ENCODE measurements around the gene NT5C. TPM values are rescaled to one million over a fixed set of nuclear protein-coding genes. Genes with fewer than 3 reads are reported as not detected.

NT5C gene
- total RNA-seq, 2 donors from 2014 or later = 76.9 to 87.9 TPM

DNA sequence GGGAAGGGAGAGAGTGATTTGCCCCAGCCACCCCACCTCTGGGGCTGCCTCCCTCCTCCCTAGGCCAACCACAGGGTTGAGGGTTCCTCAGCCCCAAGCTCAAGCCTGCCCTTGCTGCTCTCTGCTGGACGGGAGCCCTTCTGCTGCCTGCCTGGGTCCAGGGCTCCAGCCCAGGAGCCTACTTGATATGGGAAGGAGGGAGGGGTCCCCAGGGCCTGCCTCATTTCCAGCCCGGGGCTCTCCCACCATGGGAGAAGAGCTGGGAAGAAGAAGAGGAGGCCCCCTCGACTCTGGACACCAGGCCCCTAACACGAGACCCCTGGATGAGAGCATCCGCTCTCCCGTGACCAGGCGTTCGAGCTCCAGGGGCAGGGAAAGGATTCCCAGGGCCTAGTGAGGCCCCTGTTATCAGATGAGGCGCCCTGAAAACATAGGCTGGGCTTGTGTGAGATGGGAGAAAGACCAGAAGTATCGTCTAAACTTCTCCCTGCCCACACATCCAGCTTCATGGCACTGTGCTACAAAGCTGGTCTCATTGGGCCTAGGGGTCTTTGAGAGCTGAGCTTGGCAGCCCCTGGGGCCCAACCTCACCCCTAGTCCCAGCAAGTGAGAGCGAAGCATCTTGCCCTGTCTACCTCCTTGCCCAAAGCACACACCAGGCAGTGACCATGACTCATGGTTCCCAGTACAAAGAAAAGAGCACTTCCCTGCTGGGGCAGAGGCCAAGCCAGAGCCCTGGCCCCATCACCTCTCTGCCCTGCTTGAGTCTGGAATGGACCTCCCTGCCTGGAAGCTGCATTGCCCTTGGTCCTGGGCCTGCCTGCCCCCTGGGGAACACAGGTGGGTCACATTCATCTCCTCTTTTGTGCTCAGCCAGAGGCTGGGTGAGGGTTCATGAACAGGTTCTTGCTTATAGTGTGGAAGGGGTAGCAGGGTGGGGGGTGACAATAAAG lies 42.8 kb downstream of the NT5C start:
- no peaks in the 10 kb centered on the region for H3K27me3 Mint-ChIP-seq
- ATAC-seq (no peak), DNase-seq (ENCODE audit: low spot score) (no peak)
- no peaks in the 10 kb centered on the region for H3K36me3 Mint-ChIP-seq
- peak overlapping the region; percentile 47 to 66 for H3K27ac Mint-ChIP-seq
- no peaks in the 10 kb centered on the region for H3K9me3 Mint-ChIP-seq
- peak overlapping the region; percentile 78 for H3K4me3 Mint-ChIP-seq
- peaks cover 16 to 23% of the 10 kb centered on the region in 2 donors for H3K4me1 Mint-ChIP-seq (ENCODE audit: low read depth in 2 of 2)

DNA sequence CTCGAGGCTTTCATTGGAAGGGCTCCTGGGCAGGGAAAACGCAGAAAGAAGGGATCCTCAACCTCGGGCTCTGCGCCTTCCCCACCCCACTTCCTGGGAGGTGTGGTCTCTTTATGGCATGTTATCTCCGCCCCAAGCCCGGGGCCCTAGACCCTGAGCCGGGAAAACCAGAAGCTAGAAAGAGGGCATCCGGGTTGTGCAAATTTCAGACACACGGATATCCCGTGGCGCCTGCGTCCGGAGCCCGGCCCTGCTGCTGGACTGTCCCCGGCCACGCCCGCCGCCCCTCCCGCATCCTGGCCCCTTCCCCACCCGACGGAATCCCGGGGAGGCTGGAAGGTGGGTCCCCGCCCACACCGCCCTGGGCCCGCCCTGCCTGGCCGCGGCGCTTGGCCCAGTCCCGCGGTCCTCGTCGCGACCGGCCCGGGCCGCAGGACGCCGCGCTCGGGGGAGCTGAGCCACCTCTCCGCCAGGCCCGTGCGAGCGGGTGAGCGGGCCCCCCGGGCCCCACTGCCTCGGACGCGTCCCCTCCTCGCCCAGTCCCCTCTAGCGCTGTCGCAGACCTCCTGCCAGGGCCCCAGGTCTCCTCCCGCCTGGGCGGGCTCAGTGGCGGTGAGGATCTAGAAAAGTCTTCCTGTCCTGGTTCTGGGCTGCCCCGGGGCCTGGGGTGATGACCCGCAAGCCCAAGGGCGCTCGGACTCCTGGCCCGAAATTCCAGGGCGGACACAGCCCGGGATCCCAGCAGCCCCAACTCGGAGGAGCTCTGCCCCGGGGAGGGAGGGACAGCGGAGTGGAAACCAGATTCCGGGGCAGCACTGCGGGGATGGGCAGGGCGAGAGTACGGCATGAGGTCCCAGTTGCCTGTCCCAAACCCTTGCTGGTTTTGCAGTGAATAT lies 43.7 kb downstream of the NT5C start, which contains the start of gene SLC16A5:
TSS of gene SLC16A5 (plus strand) at position 397 of the 896 bp plus-strand sequence. CDS start 5,683 bp downstream, outside the sequence.
- H3K4me3 Mint-ChIP-seq = peak within 1 kb of the TSS; percentile 78
- H3K9me3 Mint-ChIP-seq = no peaks in the 10 kb centered on the region
- H3K27ac Mint-ChIP-seq = peak within 1 kb of the TSS; percentile 62 to 66
- no peaks in the 10 kb centered on the region for H3K36me3 Mint-ChIP-seq
- DNase-seq (ENCODE audit: low spot score) (peak; percentile 79), ATAC-seq (peak; percentile 80 to 90)
- peaks cover 16 to 23% of the 10 kb centered on the region in 2 donors for H3K4me1 Mint-ChIP-seq (ENCODE audit: low read depth in 2 of 2)
- no peaks in the 10 kb centered on the region for H3K27me3 Mint-ChIP-seq

DNA sequence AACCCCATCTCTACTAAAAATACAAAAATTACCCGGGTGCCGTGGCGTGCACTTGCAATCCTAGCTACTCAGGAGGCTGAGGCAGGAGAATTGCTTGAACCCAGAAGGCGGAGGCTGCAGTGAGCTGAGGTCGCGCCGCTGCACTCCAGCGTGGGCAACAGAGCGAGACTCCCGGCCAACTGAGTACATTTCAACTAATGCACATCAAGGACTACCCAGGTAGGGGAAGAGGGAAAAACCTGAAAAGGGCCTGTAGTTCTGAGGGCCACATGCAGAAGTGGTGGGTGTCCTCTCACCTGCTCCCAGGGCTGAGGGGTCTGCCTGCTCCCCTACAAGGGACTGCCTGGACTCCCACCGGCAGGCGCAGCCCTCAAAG lies 44.4 kb downstream of the NT5C start:
- peak overlapping the region; percentile 78 for H3K4me3 Mint-ChIP-seq
- DNase-seq (ENCODE audit: low spot score) (no peak), ATAC-seq (no peak)
- no peaks in the 10 kb centered on the region for H3K36me3 Mint-ChIP-seq
- H3K4me1 Mint-ChIP-seq (ENCODE audit: low read depth in 2 of 2) = peaks cover 16 to 21% of the 10 kb centered on the region in 2 donors
- no peaks in the 10 kb centered on the region for H3K9me3 Mint-ChIP-seq
- peaks cover 0 to 2% of the 10 kb centered on the region in 2 donors for H3K27me3 Mint-ChIP-seq
- H3K27ac Mint-ChIP-seq = peak overlapping the region; percentile 62 to 66

DNA sequence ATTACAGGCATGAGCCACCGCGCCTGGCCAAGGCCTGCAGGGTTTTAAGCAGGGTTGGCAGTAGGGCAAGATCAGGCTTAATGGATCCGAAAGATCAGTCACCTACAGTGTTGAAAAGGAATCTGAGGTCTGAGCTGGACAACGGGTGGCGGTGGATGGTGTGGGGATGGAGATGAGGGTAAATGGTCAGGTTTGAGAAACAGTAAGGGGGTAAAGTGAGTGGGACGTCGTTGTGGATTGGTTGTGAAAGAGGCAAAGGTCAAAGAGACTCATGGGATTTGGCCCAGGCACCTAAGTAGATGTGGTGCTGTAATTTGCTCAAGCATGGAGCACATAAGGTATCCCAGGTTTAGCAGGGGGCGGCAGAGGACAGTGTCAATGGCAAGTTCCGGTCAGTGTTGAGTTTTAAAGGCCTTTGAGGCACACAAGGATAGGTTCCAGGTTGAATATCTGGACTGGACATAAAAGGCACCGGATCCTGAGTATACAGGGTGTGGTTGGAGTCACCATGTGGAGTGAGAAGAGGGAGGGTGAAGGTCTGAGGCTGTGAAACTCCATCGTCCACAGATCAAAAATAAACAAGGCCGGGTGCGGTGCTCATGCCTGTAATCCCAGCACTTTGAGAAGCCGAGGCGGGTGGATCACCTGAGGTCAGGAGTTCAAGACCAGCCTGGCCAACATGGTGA lies 44.9 kb downstream of the NT5C start:
- DNase-seq (ENCODE audit: low spot score) (no peak), ATAC-seq (no peak)
- Mint-ChIP-seq H3K9me3 (no peaks in the 10 kb centered on the region), H3K4me3 (peak overlapping the region; percentile 78), H3K27ac (peak overlapping the region; percentile 62 to 66), H3K4me1 (ENCODE audit: low read depth in 2 of 2) (peaks cover 16 to 17% of the 10 kb centered on the region in 2 donors), H3K36me3 (no peaks in the 10 kb centered on the region), H3K27me3 (peaks cover 0 to 2% of the 10 kb centered on the region in 2 donors)

DNA sequence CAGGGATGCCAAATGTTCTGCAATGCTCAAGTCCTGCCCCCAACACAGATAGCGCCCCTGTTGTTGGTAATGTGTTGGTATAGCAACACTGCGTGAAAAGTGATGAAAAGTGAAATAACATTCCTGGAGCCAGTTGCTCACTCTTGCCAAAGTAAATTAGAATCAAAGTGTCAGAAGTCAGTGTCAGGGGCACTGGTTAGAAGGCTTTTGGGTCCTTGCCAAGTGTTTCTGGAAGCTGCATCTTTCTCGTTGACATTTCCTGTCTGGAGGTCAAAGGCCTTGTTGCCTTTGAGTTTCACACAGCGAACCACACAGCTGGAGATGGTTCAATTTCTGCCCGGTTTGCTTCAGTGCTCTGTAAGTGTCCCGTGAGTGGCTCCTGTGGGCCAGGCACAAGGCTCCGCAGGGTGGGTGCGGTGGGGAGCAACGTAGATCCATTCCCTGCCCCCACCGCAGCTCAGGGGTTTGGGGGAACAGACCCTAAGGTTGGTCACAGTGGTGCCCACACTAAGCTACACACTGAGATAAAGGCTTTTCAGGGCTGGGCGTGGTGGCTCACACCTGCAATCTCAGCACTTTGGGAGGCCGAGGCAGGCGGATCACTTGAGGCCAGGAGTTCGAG lies 47.4 kb downstream of the NT5C start:
- no peak overlapping the region for H3K4me3 Mint-ChIP-seq
- no peaks in the 10 kb centered on the region for H3K36me3 Mint-ChIP-seq
- H3K27ac Mint-ChIP-seq = no peak overlapping the region
- ATAC-seq (no peak), DNase-seq (ENCODE audit: low spot score) (no peak)
- H3K4me1 Mint-ChIP-seq (ENCODE audit: low read depth in 2 of 2) = peaks cover 9 to 16% of the 10 kb centered on the region in 2 donors
- peaks cover 0 to 2% of the 10 kb centered on the region in 2 donors for H3K27me3 Mint-ChIP-seq
- H3K9me3 Mint-ChIP-seq = no peaks in the 10 kb centered on the region

DNA sequence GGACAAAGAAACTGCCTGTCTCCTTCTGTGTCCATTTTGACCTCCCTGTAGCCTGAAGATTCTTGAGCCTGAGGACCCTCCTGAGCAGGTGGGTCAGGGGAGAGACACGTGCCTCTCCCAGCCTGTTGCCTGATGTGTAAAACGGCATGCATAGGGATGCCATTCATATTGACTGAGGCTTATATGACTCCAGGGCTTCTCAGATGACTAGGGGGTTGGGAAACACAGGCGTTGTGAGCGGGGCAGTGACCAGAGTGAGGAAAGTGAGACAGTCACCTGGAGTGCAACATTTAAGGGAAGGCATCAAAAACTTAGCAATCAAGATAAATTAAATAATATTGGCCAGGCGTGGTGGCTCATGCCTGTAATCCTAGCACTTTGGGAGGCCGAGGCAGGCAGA lies 48.9 kb downstream of the NT5C start:
- Mint-ChIP-seq H3K36me3 (no peaks in the 10 kb centered on the region), H3K4me3 (no peak overlapping the region), H3K27ac (no peak overlapping the region), H3K4me1 (ENCODE audit: low read depth in 2 of 2) (peaks cover 6 to 11% of the 10 kb centered on the region in 2 donors), H3K9me3 (no peaks in the 10 kb centered on the region), H3K27me3 (peaks cover 0 to 2% of the 10 kb centered on the region in 2 donors)
- no peak for ATAC-seq
- no peak for DNase-seq (ENCODE audit: low spot score)

DNA sequence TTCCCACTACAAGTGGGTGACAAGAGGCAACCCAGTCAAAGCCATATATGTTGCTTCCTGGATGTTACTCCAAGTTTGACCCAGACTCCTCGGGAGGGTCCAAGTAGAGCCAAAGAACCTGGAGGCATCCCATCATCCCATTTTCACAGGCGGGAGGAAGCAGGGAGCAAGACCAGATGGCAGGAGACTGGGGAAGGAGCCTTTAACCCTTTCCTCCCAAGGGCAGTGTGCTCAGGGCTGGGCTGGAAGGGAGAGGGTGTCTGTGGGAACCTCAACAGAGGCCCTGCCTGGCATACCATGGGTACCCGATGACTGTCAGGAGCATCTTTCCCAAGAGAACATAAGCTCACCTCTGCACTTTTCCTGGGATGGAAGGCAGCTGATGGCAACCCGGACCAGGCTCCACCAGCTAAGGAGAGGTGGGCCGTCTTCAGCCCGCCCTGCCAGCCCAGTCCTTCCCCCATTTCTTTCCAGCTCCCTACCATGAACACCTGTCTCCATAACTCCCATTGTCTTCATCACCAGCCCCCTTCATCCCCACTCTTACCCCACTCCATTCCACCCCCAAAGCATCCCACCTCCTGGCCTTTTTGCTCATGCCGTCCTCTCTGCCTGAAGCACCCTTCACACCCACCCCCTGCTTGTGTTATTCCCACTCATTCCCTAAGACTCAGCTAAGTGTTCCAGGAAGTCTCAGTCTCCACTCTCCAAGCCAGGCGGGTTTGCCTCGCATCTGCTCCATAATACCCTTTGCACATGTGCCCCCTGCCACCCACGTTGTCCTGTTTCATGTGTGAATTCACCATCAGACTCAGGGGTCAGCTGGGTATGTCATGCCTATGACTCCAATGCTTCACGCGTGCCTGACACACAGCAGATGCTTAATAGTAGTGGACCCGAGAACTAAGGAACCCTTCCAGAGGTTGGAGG lies 49.7 kb downstream of the NT5C start:
- Mint-ChIP-seq H3K4me1 (ENCODE audit: low read depth in 2 of 2) (peaks cover 6 to 10% of the 10 kb centered on the region in 2 donors), H3K27ac (no peak overlapping the region), H3K9me3 (no peaks in the 10 kb centered on the region), H3K4me3 (no peak overlapping the region), H3K36me3 (no peaks in the 10 kb centered on the region), H3K27me3 (peaks cover 0 to 2% of the 10 kb centered on the region in 2 donors)
- ATAC-seq = no peak
- no peak for DNase-seq (ENCODE audit: low spot score)

Other genes with a start within 250 kb of the NT5C start
- not detected for gene FADS6, start 238.1 kb downstream of the NT5C start, total RNA-seq
- gene USH1G, start 208.5 kb downstream of the NT5C start, total RNA-seq = not detected
- gene OTOP2, start 207.5 kb downstream of the NT5C start, total RNA-seq = not detected
- not detected for gene OTOP3, start 195.8 kb downstream of the NT5C start, total RNA-seq
- gene HID1, start 159.0 kb downstream of the NT5C start, total RNA-seq = under 1 TPM; 0.47 to 0.83 TPM
- gene CDR2L, start 144.1 kb downstream of the NT5C start, total RNA-seq = under 1 TPM; 0.07 to 0.47 TPM
- 10 to 100 TPM; 46.6 to 61.8 TPM for gene MRPL58, start 119.1 kb downstream of the NT5C start, total RNA-seq
- 100 to 1,000 TPM; 153 to 187 TPM for gene ATP5PD, start 84.8 kb downstream of the NT5C start, total RNA-seq
- gene KCTD2, start 84.5 kb downstream of the NT5C start, total RNA-seq = 10 to 100 TPM; 20.0 to 20.1 TPM
- gene SLC16A5, start 43.8 kb downstream of the NT5C start, total RNA-seq = 1 to 10 TPM; 4.6 TPM
- gene ARMC7, start 21.8 kb downstream of the NT5C start, total RNA-seq = 10 to 100 TPM; 13.3 to 13.7 TPM
- 100 to 1,000 TPM; 219 to 351 TPM for gene JPT1, start 22.8 kb upstream of the NT5C start, total RNA-seq
- 100 to 1,000 TPM; 332 to 497 TPM for gene SUMO2, start 51.2 kb upstream of the NT5C start, total RNA-seq
- 100 to 1,000 TPM in 1 of 2 donors, 10 to 100 TPM in 1; 94.1 to 202 TPM for gene NUP85, start 73.9 kb upstream of the NT5C start, total RNA-seq
- 100 to 1,000 TPM in 1 of 2 donors, 10 to 100 TPM in 1; 77.3 to 111 TPM for gene GGA3, start 129.9 kb upstream of the NT5C start, total RNA-seq
- gene MRPS7, start 130.1 kb upstream of the NT5C start, total RNA-seq = 10 to 100 TPM; 76.4 to 82.8 TPM
- 10 to 100 TPM; 32.3 to 35.2 TPM for gene MIF4GD, start 139.5 kb upstream of the NT5C start, total RNA-seq
- 100 to 1,000 TPM in 1 of 2 donors, 10 to 100 TPM in 1; 53.0 to 140 TPM for gene SLC25A19, start 157.7 kb upstream of the NT5C start, total RNA-seq